Left lung (tissue), 10 donors: Measurements from ENCODE around the gene PLPP3. TPM values are rescaled to one million over a fixed set of nuclear protein-coding genes. Genes with fewer than 3 reads are reported as not detected.

Source experiments
- ATAC-seq: fragments of 200-7000 bp; cut with Tn5 transposase; one replicate; pipeline ENCODE4 v1.9.1; 2020; ENCODE audit warnings: moderate library complexity
- DNase-seq, 4 donors: peaks; one replicate each; pipeline ENCODE4 v3.0.0-alpha.2; 2013 to 2020
- H3K27ac ChIP-seq, 2 donors: fragments of 200-600 bp; sonication (generic) in 1 of 2; one replicate each; pipeline versions ENCODE4 v1.5.0 to v1.8.0; 2020 to 2021
- H3K27me3 ChIP-seq, 2 donors: fragments of 200-600 bp; sonication (generic) in 1 of 2; one replicate each; pipeline versions ENCODE4 v1.5.0 to v1.8.0; 2020 to 2021
- H3K36me3 ChIP-seq, 2 donors: fragments of 200-600 bp; sonication (generic) in 1 of 2; one replicate each; pipeline versions ENCODE4 v1.5.0 to v1.8.0; 2020 to 2021
- H3K4me1 ChIP-seq, 2 donors: fragments of 200-600 bp; one replicate each; pipeline ENCODE4 v1.8.0; 2021
- H3K4me3 ChIP-seq, 2 donors: fragments of 200-600 bp; sonication (generic) in 1 of 2; one replicate each; pipeline versions ENCODE4 v1.5.0 to v1.8.0; 2020 to 2021; ENCODE audit warnings: mild to moderate bottlenecking in 1 of 2
- H3K9me3 ChIP-seq, 2 donors: fragments of 200-600 bp; sonication (generic) in 1 of 2; one replicate each; pipeline versions ENCODE4 v1.5.0 to v1.8.0; 2020 to 2021
- intact Hi-C, 2 donors: fragments of 100-400 bp; cut with DNase I; formaldehyde crosslinking; loops; one replicate each; pipeline versions ENCODE4 v1.11.2 to v1.14.2; 2022
- polyA plus RNA-seq, 6 donors: library from polyadenylated mRNA; unstranded; fragments of 120-200 nt; gene quantifications; one replicate each; pipeline ENCODE4 v1.2.1, GENCODE V29; 2013; ENCODE audit not compliant: insufficient read length in 6 of 6
- total RNA-seq, 2 donors: library from RNA; stranded (reverse); fragmentation: NEBNext Ultra II Directional; extraction: Animal tissue kit (Norgen Biotek cat#: 25700); gene quantifications; one replicate each; pipeline ENCODE4 v1.2.1, GENCODE V29; 2021
- TF ChIP-seq, protein P1 (sequence below), 2 donors: fragments of 200-600 bp; sonication (generic) in 1 of 2; IDR thresholded peaks; one replicate each; pipeline versions ENCODE4 v1.5.0 to v1.8.0; 2021; ENCODE audit warnings: antibody characterized with exemption in 2 of 2
- donor health status: DM: no; HTN: yes; CAD: no.
- donor health status: DM: no; HTN: no; CAD: no.

PLPP3 gene
- total and polyA plus RNA-seq, 8 donors: 44.5 to 145 (median 115) TPM

DNA sequence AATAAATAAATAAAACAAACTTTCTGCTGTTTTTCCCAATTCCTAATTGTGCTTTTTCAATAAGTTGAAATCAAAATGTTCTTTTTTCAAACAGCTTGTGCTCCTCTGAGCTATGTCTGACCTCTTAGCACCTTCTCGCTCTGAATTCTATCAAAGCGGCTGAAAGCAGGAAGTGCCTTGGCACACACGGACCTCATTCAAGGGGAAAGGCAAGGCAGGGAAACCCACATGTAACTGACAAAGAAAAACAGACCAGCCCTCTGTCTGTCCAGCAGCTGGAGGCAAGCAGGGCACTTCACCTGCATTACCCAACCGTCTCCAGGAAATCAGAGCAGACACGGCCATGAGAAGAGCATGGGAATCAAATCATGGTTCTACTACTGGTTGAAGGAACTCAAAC is 56.7 kb downstream of the PLPP3 start:
- H3K36me3 ChIP-seq: peaks cover 0 to 59% of the 10 kb centered on the region in 2 donors
- peaks cover 8 to 84% of the 10 kb centered on the region in 2 donors for H3K4me1 ChIP-seq
- DNase-seq: no peak
- H3K9me3 ChIP-seq: no peaks in the 10 kb centered on the region
- no peak overlapping the region for H3K4me3 ChIP-seq
- H3K27me3 ChIP-seq: no peaks in the 10 kb centered on the region
- ATAC-seq: no peak
- H3K27ac ChIP-seq: peak overlapping the region in 1 of 2 donors; percentile 63
- intact Hi-C loops: no loop called here
- TF ChIP-seq, protein P1, sequence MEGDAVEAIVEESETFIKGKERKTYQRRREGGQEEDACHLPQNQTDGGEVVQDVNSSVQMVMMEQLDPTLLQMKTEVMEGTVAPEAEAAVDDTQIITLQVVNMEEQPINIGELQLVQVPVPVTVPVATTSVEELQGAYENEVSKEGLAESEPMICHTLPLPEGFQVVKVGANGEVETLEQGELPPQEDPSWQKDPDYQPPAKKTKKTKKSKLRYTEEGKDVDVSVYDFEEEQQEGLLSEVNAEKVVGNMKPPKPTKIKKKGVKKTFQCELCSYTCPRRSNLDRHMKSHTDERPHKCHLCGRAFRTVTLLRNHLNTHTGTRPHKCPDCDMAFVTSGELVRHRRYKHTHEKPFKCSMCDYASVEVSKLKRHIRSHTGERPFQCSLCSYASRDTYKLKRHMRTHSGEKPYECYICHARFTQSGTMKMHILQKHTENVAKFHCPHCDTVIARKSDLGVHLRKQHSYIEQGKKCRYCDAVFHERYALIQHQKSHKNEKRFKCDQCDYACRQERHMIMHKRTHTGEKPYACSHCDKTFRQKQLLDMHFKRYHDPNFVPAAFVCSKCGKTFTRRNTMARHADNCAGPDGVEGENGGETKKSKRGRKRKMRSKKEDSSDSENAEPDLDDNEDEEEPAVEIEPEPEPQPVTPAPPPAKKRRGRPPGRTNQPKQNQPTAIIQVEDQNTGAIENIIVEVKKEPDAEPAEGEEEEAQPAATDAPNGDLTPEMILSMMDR (IDR thresholded peaks at IDR 0.05): no peak

DNA sequence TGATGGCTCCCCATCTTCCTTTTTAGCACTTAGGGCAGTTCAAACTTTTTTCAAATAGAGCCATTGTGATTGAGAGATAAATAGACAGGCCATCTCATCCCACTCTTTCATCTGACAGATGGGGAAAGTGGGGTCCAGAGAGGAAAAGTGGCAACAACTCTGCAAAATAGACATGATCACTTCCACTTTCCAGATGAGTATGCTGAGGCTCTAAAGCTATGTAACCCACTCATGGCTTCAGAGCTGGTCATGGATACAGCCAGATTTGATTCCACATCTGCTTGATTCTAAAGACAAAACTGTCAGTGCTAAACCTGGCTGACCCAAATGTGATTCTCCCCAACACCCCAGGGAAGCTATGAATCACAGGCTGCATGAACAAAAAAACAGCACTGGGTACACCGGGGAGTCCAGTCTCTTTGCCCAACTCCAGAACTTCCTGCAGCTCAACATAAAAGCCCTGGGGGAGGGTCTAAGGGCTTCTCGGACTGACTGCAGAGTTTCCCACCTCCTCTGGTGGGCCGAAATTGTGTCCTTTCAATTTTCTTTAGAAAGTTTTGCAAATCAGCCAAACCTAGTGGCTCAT is 59.3 kb downstream of the PLPP3 start:
- Histone ChIP-seq H3K4me1 (peaks cover 13 to 84% of the 10 kb centered on the region in 2 donors), H3K4me3 (no peak overlapping the region), H3K9me3 (no peaks in the 10 kb centered on the region), H3K27me3 (no peaks in the 10 kb centered on the region), H3K27ac (peak overlapping the region in 1 of 2 donors; percentile 35), H3K36me3 (peaks cover 0 to 59% of the 10 kb centered on the region in 2 donors)
- ATAC-seq (no peak), DNase-seq (no peak)
- TF ChIP-seq, protein P1 (IDR thresholded peaks at IDR 0.05): no peak
- intact Hi-C loops: no loop called here

DNA sequence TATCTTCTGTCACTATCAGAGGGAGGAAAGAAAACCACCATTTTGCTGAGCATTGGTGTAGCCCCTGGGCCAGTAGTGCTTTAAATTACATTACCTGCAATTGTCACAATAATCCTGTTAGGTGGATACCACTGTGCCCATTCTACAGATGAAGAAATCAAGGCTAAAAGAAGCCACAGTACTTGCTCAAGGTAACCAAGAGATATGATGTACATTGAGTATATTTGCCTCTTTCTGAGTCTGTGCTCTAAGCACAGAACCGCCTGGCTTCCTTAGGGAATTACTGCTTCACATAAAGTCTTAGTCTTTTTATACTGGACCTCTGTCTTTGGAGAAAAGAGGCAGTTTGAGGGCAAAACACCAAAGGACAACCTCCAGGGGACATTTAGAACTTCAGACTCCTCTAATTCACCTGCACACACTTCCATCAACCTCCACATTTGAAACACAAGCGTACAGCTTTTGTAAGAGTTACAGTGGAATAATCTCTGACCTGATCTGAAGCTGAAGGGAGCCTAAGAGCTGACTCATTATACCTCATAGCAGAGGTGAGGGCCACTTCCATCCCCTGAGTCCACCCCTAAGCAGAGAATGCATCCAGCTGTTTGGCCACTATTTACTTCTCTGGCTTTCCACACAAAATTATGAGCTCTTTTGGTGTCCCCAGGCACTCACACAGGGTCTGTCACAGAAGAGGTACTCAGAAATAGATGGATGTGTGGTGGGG is 61.8 kb downstream of the PLPP3 start:
- H3K9me3 ChIP-seq: no peaks in the 10 kb centered on the region
- H3K4me1 ChIP-seq: peaks cover 13 to 73% of the 10 kb centered on the region in 2 donors
- H3K27ac ChIP-seq: peak overlapping the region; percentile 60 to 84
- intact Hi-C loops: no loop called here
- peaks cover 0 to 46% of the 10 kb centered on the region in 2 donors for H3K36me3 ChIP-seq
- DNase-seq (no peak), ATAC-seq (no peak)
- no peaks in the 10 kb centered on the region for H3K27me3 ChIP-seq
- TF ChIP-seq, protein P1 (IDR thresholded peaks at IDR 0.05): no peak
- H3K4me3 ChIP-seq: no peak overlapping the region

DNA sequence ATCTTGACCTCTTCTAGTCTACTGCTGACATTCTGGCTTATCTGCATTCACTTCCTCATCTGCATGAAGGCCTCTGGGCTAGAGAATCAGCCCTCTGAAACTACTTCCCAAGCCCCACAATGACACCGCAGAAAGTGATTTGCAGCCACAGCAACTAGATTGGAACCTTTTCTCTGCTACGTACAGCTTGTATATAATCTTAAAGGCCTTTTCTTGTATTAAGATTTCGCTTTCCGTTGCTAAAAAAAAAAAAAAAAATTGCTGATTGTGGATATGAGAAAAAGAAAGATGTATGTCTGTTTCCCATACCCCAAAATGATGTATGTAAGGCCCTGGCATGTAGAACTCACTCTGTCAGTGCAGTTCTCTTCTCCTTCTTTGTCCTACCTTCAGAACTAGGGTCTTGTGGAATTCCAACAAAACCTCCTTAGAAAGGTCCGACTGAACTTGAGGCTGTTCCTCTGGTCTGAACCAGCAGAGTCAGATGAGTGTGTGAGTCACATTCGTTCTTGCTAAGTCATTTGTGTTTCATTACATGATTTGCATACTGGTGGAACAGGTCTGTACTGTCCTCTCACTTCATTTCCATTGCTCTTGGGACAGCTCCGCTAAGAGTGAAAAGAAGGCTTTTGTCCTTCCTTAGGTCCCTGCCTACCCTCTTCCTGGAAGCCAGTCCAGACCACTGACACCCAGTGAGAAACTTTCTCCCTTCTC is 62.7 kb downstream of the PLPP3 start:
- Histone ChIP-seq H3K27me3 (no peaks in the 10 kb centered on the region), H3K9me3 (no peaks in the 10 kb centered on the region), H3K4me3 (peak overlapping the region in 1 of 2 donors; percentile 1), H3K27ac (peak overlapping the region; percentile 60 to 84), H3K4me1 (peaks cover 13 to 73% of the 10 kb centered on the region in 2 donors), H3K36me3 (peaks cover 0 to 45% of the 10 kb centered on the region in 2 donors)
- intact Hi-C loops: no loop called here
- TF ChIP-seq, protein P1 (IDR thresholded peaks at IDR 0.05): no peak
- DNase-seq: peak in 1 of 4 donors; percentile 71
- ATAC-seq: peak; percentile 93
